Activated naive CD8-positive, alpha-beta T cell treated with anti-CD3 and anti-CD28 coated beads, Interleukin-2, amount 10 ng/mL, durations not matched to agents 7 days and 5 days (primary cell): Measurements from ENCODE around the gene SEMA6B. TPM values are rescaled to one million over a fixed set of nuclear protein-coding genes. Genes with fewer than 3 reads are reported as not detected.
"Not testable (repeated sequence)": the region's sequence is repeated elsewhere in the genome, so short reads cannot be mapped to it uniquely, and the experiment has no call there.

Experiments used
- ATAC-seq: fragments of 150-1000 bp; cut with Tn5 transposase; one replicate; pipeline ENCODE4 v1.10.0; 2021; ENCODE audit warnings: low read depth, moderate library complexity
- POLR2A ChIA-PET: fragments of 350-600 bp; sonication (Branson Sonifier 250); formaldehyde crosslinking; loops from one replicate; lab custom pipeline; 2021; ENCODE audit warnings: antibody characterized with exemption; lab: Charles Lee
- DNase-seq: peaks from one replicate; pipeline ENCODE4 v3.0.0; 2021
- H3K27ac Mint-ChIP-seq: one replicate; pipeline ENCODE4 v1.8.0; 2022; ENCODE audit warnings: mild to moderate bottlenecking, mixed read lengths
- H3K27me3 Mint-ChIP-seq: one replicate; pipeline ENCODE4 v1.8.0; 2022; ENCODE audit warnings: mild to moderate bottlenecking, moderate library complexity, mixed read lengths
- H3K36me3 Mint-ChIP-seq: one replicate; pipeline ENCODE4 v1.8.0; 2021; ENCODE audit warnings: mild to moderate bottlenecking, mixed read lengths
- H3K4me1 Mint-ChIP-seq: one replicate; pipeline ENCODE4 v1.8.0; 2021; ENCODE audit warnings: mixed read lengths
- H3K4me3 Mint-ChIP-seq: one replicate; pipeline ENCODE4 v1.8.0; 2022; ENCODE audit warnings: mild to moderate bottlenecking, moderate library complexity, mixed read lengths
- H3K9me3 Mint-ChIP-seq: one replicate; pipeline ENCODE4 v1.8.0; 2021; ENCODE audit warnings: mixed read lengths
- total RNA-seq, 2 experiments: library from RNA; stranded (reverse); gene quantifications; one replicate each; pipeline ENCODE4 v1.2.3, GENCODE V29; 2021

SEMA6B gene
- total RNA-seq, 2 experiments from 2014 or later = 1.00 to 1.3 TPM

DNA sequence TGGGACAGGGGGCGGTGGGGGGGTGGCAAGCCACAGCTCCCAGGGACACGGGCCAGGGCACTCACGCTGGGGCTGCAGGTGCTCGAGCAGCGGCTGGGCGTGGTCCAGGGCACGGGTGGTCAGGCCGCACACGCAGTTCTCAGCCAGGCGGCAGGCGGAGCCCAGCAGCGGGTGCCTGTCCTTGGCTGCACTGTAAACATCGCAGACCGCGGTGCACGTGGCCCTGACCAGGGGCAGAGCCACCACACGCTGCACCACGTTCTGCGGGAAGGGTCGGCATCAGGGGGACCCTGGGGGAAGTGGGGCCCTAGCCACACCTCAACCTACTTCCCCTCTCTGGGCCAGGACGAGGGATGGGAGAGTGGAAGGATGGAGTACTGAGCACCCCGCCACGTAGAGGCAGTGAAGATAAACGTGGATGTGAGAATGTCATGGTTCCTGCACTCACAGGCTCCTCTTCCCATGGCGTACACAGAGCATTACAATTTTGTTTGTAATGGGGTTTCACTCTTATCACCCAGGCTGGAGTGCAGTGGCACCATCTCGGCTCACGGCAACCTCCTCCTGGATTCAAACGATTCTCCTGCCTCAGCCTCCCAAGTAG lies 27.8 kb downstream of the SEMA6B start:
- Mint-ChIP-seq H3K4me1 (peaks cover 2% of the 10 kb centered on the region), H3K27me3 (peaks cover 12% of the 10 kb centered on the region), H3K4me3 (no peak overlapping the region), H3K27ac (no peak overlapping the region), H3K9me3 (no peaks in the 10 kb centered on the region), H3K36me3 (no peaks in the 10 kb centered on the region)
- no peak for ATAC-seq
- DNase-seq = no peak
- POLR2A ChIA-PET = no interaction called here

DNA sequence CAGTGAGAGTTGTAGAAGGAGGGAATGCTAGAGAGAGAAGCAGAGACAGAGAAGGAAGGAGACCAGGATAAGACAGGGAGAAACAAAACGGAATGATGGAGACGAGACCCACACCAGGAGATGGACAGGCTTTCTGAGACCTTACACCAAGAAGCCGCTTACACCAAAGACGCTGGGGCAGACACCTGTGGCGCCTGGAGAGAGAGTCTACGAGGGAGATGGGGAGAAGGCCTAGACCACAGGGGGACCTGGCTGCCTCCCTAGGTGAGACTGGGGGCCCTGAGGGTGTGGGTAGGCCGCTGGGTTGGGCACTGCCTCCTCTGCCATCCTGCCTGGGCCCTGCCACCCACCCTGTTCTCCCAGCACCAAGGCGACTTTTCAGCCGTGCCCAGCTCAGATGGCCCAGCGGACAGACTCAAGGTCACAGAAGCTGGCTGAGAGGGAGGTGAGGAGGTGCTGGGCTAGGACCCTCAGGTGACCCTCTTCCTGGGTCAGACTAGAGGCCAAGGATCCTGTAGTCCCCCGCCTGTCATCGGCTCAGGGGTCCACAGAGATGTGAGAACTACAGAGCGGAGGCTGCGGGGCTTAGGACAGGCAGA lies 29.5 kb downstream of the SEMA6B start:
- Mint-ChIP-seq H3K4me1 (peaks cover 2% of the 10 kb centered on the region), H3K27me3 (peaks cover 2% of the 10 kb centered on the region), H3K27ac (no peak overlapping the region), H3K4me3 (no peak overlapping the region), H3K36me3 (no peaks in the 10 kb centered on the region), H3K9me3 (no peaks in the 10 kb centered on the region)
- POLR2A ChIA-PET = no interaction called here
- DNase-seq (no peak), ATAC-seq (no peak)

- no peak for DNase-seq
- POLR2A ChIA-PET = interaction anchor here (0.5 to 0.6 kb wide), 2 partner anchors 225 to 539 kb away, joined by 3 to 5 read pairs; partner anchors contain the start of gene FSD1
Observed at GRCh38 chr19:4528843-4529242, 30.6 kb downstream of the SEMA6B start.

GRCh38 chr19:4527377-4527776 lies 32.1 kb downstream of the SEMA6B start:
- POLR2A ChIA-PET, H3K9me3 Mint-ChIP-seq, H3K27me3 Mint-ChIP-seq, ATAC-seq, H3K4me1 Mint-ChIP-seq, DNase-seq, H3K4me3 Mint-ChIP-seq, H3K36me3 Mint-ChIP-seq, H3K27ac Mint-ChIP-seq: not testable (repeated sequence)

More at GRCh38 chr19:4528843-4529242, 30.6 kb downstream of the SEMA6B start:
- Mint-ChIP-seq H3K27ac (no peak overlapping the region), H3K4me3 (no peak overlapping the region), H3K4me1 (peaks cover 2% of the 10 kb centered on the region), H3K36me3 (no peaks in the 10 kb centered on the region), H3K27me3 (no peaks in the 10 kb centered on the region), H3K9me3 (no peaks in the 10 kb centered on the region)
- no peak for ATAC-seq

DNA sequence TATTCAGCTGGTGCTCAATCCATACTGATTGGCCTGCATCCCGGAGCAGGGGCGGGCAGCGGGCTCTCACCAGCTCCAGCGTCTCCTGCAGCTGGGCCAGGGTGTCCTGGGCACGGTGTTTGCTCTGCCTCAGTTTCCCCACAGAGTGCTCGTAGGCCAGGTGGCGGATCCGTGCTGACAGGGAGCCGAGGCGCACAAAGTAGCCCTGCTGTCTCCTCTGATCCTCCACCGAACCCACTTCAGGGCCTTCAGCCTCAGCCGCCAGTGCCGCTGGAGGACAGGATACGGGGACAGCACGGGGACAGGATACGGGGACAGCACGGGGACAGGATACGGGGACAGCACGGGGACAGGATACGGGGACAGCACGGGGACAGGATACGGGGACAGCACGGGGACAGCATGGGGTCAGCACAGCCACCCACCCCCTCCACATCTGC lies 33.9 kb downstream of the SEMA6B start:
- Mint-ChIP-seq H3K9me3 (no peaks in the 10 kb centered on the region), H3K4me1 (peaks cover 2% of the 10 kb centered on the region), H3K27ac (no peak overlapping the region), H3K36me3 (no peaks in the 10 kb centered on the region), H3K27me3 (no peaks in the 10 kb centered on the region), H3K4me3 (no peak overlapping the region)
- DNase-seq (no peak), ATAC-seq (no peak)
- POLR2A ChIA-PET = interaction anchor here (0.6 to 1.3 kb wide), 2 partner anchors 33 to 54 kb away, joined by 3 to 4 read pairs; no protein-coding TSS in a partner anchor

GRCh38 chr19:4524808-4525562 lies 34.5 kb downstream of the SEMA6B start:
- peak; percentile 74 for ATAC-seq
- DNase-seq = peak; percentile 80
- Mint-ChIP-seq H3K4me3 (no peak overlapping the region), H3K27ac (no peak overlapping the region), H3K4me1 (peaks cover 2% of the 10 kb centered on the region), H3K9me3 (no peaks in the 10 kb centered on the region), H3K27me3 (no peaks in the 10 kb centered on the region), H3K36me3 (no peaks in the 10 kb centered on the region)
- POLR2A ChIA-PET = interaction anchor here (0.6 to 1.3 kb wide), 2 partner anchors 34 to 54 kb away, joined by 3 to 4 read pairs; no protein-coding TSS in a partner anchor

GRCh38 chr19:4523306-4524110 lies 36.0 kb downstream of the SEMA6B start:
- Mint-ChIP-seq H3K27me3 (no peaks in the 10 kb centered on the region), H3K27ac (no peak overlapping the region), H3K4me3 (no peak overlapping the region), H3K4me1 (peaks cover 2% of the 10 kb centered on the region), H3K9me3 (no peaks in the 10 kb centered on the region), H3K36me3 (no peaks in the 10 kb centered on the region)
- peak; percentile 55 for DNase-seq
- POLR2A ChIA-PET = no interaction called here
- no peak for ATAC-seq

- Mint-ChIP-seq H3K9me3 (no peaks in the 10 kb centered on the region), H3K4me3 (no peak overlapping the region), H3K27me3 (no peaks in the 10 kb centered on the region), H3K4me1 (peaks cover 2% of the 10 kb centered on the region), H3K27ac (no peak overlapping the region), H3K36me3 (no peaks in the 10 kb centered on the region)
- ATAC-seq (no peak), DNase-seq (no peak)
- POLR2A ChIA-PET = no interaction called here
Observed at GRCh38 chr19:4522291-4523002, 37.0 kb downstream of the SEMA6B start.

- Mint-ChIP-seq H3K9me3 (no peaks in the 10 kb centered on the region), H3K27me3 (no peaks in the 10 kb centered on the region), H3K4me1 (peaks cover 2% of the 10 kb centered on the region), H3K27ac (no peak overlapping the region), H3K36me3 (no peaks in the 10 kb centered on the region), H3K4me3 (no peak overlapping the region)
- DNase-seq = no peak
- ATAC-seq = no peak
- POLR2A ChIA-PET = no interaction called here
Observed at GRCh38 chr19:4521888-4522242, 37.6 kb downstream of the SEMA6B start.

DNA sequence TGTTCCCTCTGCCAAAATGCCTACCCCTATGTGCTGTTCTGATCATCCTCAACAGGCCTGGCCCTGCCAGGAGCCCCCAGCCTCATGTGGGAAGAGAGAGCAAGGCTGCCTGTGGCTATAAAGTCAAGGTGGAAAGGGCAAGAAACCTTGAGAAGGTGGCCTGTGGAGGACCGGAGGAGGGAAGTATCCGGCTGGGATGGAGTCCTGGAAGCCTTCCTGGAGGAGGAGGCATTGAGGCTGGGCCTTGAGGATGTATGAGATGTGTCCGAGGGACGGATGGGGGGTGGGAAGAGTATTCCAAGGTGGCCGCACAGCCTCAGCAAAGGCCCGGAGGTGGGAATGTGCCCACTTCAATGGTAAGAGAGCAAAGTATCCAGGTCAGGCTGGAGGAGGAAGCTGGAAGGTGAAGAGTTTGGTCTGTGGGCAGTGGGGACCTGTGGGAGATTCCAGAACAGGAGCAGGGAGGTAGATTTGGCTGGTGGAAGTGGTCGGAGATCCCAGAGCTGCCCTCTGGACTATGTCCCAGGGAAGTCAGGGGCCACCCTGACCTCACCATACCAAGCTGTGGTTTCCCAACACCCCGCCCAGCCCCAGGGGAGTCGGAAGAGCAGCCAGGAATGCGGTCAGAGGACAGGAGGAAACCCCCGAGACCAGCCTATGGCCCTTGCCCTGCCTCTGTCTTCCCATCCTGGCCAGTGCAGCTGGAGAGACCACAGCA lies 38.2 kb downstream of the SEMA6B start:
- H3K9me3 Mint-ChIP-seq = no peaks in the 10 kb centered on the region
- H3K4me1 Mint-ChIP-seq = peaks cover 2% of the 10 kb centered on the region
- no peaks in the 10 kb centered on the region for H3K27me3 Mint-ChIP-seq
- POLR2A ChIA-PET = interaction anchor here (0.5 kb wide), 1 partner anchor 256 kb away, joined by 4 read pairs; no protein-coding TSS in a partner anchor
- no peaks in the 10 kb centered on the region for H3K36me3 Mint-ChIP-seq
- no peak overlapping the region for H3K27ac Mint-ChIP-seq
- no peak for ATAC-seq
- no peak overlapping the region for H3K4me3 Mint-ChIP-seq
- DNase-seq = no peak

GRCh38 chr19:4519521-4520277 lies 39.8 kb downstream of the SEMA6B start:
- H3K36me3 Mint-ChIP-seq = no peaks in the 10 kb centered on the region
- ATAC-seq (no peak), DNase-seq (no peak)
- no peaks in the 10 kb centered on the region for H3K27me3 Mint-ChIP-seq
- no peaks in the 10 kb centered on the region for H3K4me1 Mint-ChIP-seq
- H3K27ac Mint-ChIP-seq = peak overlapping the region; percentile 34
- no peaks in the 10 kb centered on the region for H3K9me3 Mint-ChIP-seq
- H3K4me3 Mint-ChIP-seq = no peak overlapping the region
- POLR2A ChIA-PET = interaction anchor here (0.6 kb wide), 1 partner anchor 206 kb away, joined by 3 read pairs; no protein-coding TSS in a partner anchor

DNA sequence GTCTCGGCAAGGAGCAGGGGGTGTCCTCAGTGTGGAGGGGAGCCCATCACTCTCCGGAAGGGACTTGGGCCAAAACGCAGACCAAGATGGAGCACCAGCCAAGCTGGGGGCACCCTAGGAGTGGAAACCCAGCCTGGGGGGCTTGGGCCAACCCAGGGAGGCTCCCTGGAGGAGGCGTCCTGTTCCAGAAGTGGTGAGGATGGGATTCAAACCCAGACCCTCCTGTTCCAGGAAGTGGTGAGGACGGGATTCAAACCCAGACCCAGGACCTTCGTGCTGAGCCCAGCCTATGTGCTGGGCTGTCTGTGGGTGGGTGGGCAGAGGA lies 40.4 kb downstream of the SEMA6B start:
- no peaks in the 10 kb centered on the region for H3K4me1 Mint-ChIP-seq
- H3K27ac Mint-ChIP-seq = no peak overlapping the region
- ATAC-seq = no peak

More for the DNA sequence above, 40.4 kb downstream of the SEMA6B start:
- no peak overlapping the region for H3K4me3 Mint-ChIP-seq
- H3K9me3 Mint-ChIP-seq = no peaks in the 10 kb centered on the region
- POLR2A ChIA-PET = no interaction called here
- no peaks in the 10 kb centered on the region for H3K27me3 Mint-ChIP-seq
- no peaks in the 10 kb centered on the region for H3K36me3 Mint-ChIP-seq
- DNase-seq = no peak
